ENCODE results near the gene TADA1. TPM values are rescaled to one million over a fixed set of nuclear protein-coding genes. Genes with fewer than 3 reads are reported as not detected.

The TADA1 gene
- total RNA-seq, 1 experiment from 2014 or later: 16.0 TPM

- no peak overlapping the region for H3K4me2 ChIP-seq (ENCODE audit: low read length)
- no peaks in the 10 kb centered on the region for H4K20me1 ChIP-seq (ENCODE audit: insufficient read depth)
- intact Hi-C loops (cut with micrococcal nuclease): no loop called here
- H3K9me3 ChIP-seq (ENCODE audit: control insufficient read depth in 1 of 2, insufficient read depth in 1 of 2, low read depth in 1 of 2, low read length in 2 of 2): no peaks in the 10 kb centered on the region
- H3K27ac ChIP-seq (ENCODE audit: low read depth, low read length): no peak overlapping the region
- no peaks in the 10 kb centered on the region for H3K9me2 ChIP-seq (ENCODE audit: insufficient read depth)
- BruUV-seq (replicated peaks): no TSS peak
- POLR2A ChIA-PET: no interaction called here
- no peaks in the 10 kb centered on the region for H3K36me3 ChIP-seq (ENCODE audit: control insufficient read depth in 1 of 2, insufficient read depth in 2 of 2, low read length in 2 of 2)
- no peak overlapping the region for H2AFZ ChIP-seq (ENCODE audit: low read depth, low read length, poor library complexity, severe bottlenecking)
- H3K79me2 ChIP-seq (ENCODE audit: insufficient read depth, low read length): no peaks in the 10 kb centered on the region
- TF ChIP-seq EZH2 (IDR thresholded peaks at IDR 0.05) (no peak), ZNF274 (IDR thresholded peaks at IDR 0.05; ENCODE audit: low read depth, low read length) (no peak), ATF3 (IDR thresholded peaks at IDR 0.05) (no peak), SIN3A (IDR thresholded peaks at IDR 0.05; ENCODE audit: low read depth) (no peak), RAD21 (IDR thresholded peaks at IDR 0.05; ENCODE audit: low read depth) (no peak), EZH2phosphoT487 (IDR thresholded peaks at IDR 0.05; ENCODE audit: borderline replicate concordance) (no peak), ZFX (IDR thresholded peaks at IDR 0.05) (no peak), ELF1 (IDR thresholded peaks at IDR 0.05; ENCODE audit: borderline replicate concordance, low read depth) (no peak), FOSL1 (IDR thresholded peaks at IDR 0.05; ENCODE audit: low read depth) (no peak), TCF7L2 (IDR thresholded peaks at IDR 0.05; ENCODE audit: borderline replicate concordance, extremely low read depth, insufficient read depth, insufficient read length) (no peak), CTCF (IDR thresholded peaks at IDR 0.05 in 2 of 3, conservative IDR thresholded peaks at IDR 0.05 in 1 of 3; ENCODE audit: borderline replicate concordance in 1 of 3, insufficient read depth in 1 of 3, low read depth in 2 of 3, low read length in 2 of 3) (no peak), MAX (IDR thresholded peaks at IDR 0.05) (no peak), ZBTB33 (IDR thresholded peaks at IDR 0.05; ENCODE audit: extremely low read depth, insufficient replicate concordance, low read length) (no peak), JUND (IDR thresholded peaks at IDR 0.05) (no peak), SRF (IDR thresholded peaks at IDR 0.05; ENCODE audit: low read depth) (no peak), CEBPB (IDR thresholded peaks at IDR 0.05; ENCODE audit: low read depth) (no peak)
- DNase-seq (ENCODE audit: low read depth, low spot score) (no peak), ATAC-seq (no peak)
- RAD21 ChIA-PET (ENCODE audit: low non-redundant PET in 1 of 2, low total read pairs in 2 of 2, uncharacterized antibody in 2 of 2, unreplicated experiment in 2 of 2): no interaction called here
- H3K4me1 ChIP-seq (ENCODE audit: control insufficient read depth in 1 of 2, insufficient read depth in 2 of 2, low read length in 2 of 2): peaks cover 0 to 15% of the 10 kb centered on the region in 2 experiments; a peak in 2 of 4 replicates
- no peak overlapping the region for H3K4me3 ChIP-seq (replicated peaks in 1 of 2; ENCODE audit: low read depth in 1 of 2, low read length in 2 of 2)
- H3K9ac ChIP-seq (ENCODE audit: low read length): no peak overlapping the region
- CTCF ChIA-PET: no interaction called here
- H3K27me3 ChIP-seq (ENCODE audit: insufficient read depth, low read length): no peaks in the 10 kb centered on the region
Measured at GRCh38 chr1:166920561-166921475, 44.8 kb upstream of the TADA1 start.
